HG02970 (cell line): ENCODE results near the gene CD34.

ENCODE experiments used
- ATAC-seq: cut with Tn5 transposase; IDR thresholded peaks from one replicate; pipeline ENCODE4 v1.9.1; 2021; ENCODE audit warnings: mild to moderate bottlenecking, moderate library complexity, moderate number of reproducible peaks; ENCODE audit not compliant: unreplicated experiment, low FRiP score

CD34 gene

DNA sequence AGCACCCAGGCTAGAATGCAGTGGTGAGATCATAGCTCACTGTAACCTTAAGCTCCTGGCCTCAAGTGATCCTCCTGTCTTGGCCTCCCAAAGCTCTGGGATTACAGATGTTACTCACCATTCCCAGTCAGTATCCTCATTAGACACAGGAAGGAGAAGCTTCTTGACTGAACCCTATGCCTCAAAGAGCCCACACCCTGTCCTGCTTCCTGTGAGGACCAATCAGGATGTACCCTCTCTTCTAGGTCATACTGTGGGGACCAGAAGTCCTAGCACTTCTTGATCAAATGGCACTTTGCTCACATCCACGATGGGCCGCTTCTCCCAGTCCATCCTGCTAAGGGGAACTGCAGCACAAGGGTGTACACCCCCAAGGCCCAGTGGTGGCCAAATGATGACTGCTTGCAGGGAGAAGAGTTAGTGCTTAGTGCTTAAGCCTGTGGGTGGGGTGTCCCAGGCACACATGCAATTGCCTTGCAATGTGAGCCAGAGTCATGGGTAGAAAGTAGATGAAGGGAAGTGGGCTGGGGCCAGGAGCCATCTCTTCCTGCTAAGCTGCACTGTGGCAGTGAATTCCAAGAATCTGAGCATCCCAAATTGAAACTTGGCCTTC is 9.8 kb downstream of the CD34 start:
- no peak for ATAC-seq

DNA sequence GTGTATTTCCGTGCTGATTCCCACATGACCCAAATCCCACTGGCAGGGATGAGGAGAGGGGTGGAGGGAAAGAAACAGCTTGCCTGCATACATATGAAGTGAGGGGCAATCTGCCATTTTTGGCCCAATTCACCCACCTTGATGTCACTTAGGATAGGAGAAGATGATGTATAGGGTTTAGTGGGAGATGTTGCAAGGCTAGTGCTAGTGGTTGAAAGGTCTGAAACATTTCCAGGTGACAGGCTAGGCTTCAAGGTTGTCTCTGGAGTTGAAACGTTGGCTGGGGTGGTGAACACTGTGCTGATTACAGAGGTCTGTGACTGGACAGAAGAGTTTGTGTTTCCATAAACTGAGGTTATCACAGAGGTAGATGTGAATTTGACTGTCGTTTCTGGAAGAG is 12.1 kb downstream of the CD34 start:
- ATAC-seq = no peak

DNA sequence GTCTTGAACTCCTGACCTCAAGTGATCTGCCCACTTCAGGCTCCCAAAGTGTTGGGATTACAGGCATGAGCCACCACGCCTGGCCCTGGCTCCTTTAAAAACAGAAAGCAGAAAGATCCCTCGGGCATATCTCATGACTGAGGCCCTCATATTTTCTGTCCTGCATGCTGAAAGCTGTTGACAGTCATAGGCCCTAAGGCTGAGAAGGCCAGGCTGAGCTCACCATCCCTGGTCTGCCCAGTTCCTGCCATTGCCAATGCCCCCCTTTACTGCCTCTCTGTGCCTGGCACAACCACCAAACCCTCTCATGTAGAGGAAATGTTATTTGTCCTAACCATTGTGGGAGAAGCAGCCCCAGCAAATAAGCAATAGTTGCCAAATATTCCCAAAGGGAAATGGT is 12.7 kb downstream of the CD34 start:
- ATAC-seq = no peak

DNA sequence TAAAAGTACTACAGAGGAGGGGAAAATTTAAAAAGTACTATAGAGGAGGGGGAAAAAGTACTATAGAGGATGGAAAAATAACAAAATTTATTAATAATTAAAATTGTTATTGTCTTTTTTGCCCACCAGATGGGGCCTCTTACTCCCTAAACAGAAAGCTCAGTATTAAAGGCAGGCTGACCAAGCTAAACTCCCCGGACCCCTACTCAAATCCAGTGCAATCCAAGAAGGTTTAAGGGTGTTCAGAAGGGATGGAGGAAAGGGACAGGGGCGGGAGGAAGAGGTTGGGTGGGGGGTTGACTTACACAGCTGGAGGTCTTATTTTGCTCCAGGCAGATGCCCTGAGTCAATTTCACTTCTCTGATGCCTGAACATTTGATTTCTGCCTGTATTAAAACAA is 13.7 kb downstream of the CD34 start:
- no peak for ATAC-seq

DNA sequence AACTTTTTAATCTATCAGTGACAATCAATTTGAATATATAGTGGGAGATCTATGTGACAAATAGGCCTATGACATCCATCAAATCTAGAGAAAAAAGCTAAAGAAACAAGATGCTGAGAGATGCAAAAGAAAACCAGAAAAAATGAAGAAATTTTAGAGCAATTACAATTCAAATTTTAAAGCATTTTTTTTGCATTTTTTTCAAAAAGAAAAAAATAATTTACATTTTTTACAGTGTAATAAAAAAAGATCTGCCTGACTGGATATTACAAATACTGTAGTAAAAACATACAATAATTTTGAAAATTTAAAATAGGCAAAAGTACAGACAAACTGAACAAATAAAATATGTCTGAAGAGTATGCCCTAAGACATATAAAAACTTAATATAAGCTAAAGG is 14.4 kb downstream of the CD34 start:
- ATAC-seq = no peak

DNA sequence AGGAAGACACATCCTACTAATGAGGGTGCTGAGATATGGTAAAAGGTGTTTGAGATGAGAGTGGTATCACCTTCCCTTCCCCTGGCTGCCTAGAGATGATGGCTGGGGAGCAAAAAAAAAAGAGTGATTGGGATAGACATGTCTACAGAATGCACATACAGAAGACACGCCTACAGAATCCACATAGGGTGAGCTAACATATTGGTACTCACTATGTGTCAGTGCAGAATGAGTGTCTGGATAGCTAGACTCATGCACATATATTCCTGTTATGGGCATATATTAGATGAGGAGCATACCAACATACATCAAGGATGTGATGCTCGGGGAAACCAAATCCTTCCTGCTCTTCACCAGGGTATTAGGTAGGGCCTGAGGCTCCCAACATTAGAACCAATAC is 16.2 kb downstream of the CD34 start:
- ATAC-seq = no peak

DNA sequence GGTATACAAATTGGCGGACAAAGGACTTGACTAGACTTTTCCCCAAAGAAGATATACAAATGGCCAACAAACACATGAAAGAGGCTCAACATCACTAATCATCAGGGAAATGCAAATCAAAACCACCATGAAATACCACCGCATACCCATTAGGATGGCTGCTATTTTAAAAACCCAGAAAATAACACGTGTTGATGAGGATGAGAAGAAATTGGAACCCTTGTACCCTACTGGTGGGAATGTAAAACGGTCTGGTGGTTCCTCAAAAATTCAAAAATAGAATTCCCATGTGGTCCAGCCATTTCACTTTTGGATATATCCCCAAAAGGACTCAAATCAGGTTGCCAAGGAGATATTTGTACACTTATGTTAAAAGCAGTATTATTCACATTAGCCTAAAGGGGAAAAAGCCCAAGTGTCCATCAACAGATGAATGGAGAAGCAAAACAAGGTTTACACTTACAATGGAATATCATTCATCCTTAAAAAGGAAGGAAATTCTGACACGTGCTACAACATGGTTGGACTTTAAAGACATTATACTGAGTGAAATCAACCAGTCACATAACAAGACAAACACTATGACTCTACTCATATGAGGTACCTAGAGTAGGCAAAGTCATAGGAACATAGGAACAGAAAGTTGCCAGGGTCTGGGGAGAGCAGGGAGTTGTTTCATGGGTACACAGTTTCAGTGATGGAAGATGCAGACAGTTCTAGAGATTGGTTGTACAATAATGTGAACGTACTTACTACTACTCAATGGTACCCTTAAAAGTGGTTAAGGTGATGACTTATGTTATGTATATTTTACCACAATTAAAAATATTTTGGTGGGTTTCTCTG is 17.0 kb downstream of the CD34 start:
- no peak for ATAC-seq

DNA sequence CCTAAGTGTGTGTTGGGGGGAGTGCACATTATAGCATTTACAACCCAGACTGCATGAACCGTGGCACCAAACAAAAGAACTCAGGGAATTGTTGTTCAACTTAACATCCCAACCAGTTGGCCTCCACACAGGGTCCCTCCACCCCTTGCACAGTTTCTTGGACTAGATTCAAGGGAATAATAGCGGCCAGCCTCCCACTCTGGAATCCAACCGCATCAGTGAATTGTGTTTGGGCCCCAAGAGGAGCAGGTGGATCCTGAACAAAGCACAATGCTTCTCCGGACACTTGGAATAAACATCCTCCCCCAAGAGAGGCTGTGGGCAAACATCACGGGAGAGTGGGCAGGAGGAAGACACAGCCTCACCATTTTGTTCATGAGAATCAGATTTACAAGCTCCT is 18.2 kb downstream of the CD34 start:
- no peak for ATAC-seq

DNA sequence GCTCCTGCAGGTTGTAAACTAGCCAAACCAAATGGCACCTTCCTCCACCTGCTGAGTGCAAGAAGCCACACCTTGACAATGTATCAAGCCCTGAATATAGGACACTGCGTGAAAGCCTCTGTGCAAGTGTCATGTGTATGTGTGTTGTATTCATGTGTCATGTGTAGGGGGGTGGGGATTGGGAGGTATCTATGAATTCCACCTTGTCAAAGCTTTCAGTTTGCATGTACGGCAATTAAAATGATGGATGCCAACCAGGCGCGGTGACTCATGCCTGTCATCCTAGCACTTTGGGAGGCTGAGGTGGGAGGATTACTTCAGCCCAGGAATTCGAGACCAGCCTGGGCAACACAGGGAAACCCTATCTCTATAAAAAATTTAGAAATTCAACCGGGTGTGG is 19.8 kb downstream of the CD34 start:
- ATAC-seq = no peak

DNA sequence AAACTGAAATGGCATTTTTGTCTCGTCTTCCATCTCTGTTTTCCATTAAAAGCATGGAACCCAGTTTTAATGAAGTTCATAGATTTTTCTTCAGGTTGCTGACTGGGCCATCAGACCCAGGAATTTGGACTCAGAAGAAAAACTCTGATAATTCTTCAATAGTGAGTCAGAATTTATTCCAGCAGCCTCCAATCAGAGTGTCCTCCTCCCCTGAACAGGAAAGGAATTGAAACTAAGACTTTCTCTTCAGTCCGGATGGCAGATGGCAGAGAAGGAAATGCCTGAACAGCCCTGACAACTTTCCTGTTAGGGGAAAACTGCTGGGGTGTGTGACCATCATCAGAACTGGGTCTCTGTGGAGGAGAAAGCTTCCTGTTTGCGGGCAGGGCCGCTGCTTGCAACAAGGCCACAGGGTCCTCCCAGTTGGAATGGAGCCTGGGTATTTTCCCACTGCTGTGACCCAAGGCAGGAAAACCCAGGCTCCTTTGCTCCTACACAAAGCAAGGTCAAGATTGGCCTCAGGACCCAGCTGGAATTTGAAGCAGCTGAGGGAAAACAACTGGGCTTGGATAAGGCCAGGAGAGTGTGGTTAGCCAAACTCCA is 20.7 kb downstream of the CD34 start:
- ATAC-seq = no peak

DNA sequence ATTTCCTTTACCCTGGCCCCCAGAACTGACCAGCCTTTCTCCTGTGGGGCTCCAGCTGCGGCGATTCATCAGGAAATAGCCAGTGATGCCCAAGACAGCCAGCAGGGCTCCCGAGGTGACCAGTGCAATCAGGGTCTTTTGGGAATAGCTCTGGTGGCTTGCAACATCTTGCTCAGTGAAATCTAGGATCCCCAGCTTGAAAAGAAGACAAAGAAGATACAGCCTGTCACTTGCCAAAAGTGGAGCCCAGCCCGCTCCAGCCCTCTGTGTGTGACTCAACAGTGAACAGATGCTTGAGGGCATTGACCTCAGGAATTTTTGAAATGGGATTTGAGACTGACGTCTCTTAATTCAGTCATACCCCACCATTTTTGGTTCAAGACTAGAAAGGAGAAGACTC is 22.3 kb downstream of the CD34 start:
- no peak for ATAC-seq

DNA sequence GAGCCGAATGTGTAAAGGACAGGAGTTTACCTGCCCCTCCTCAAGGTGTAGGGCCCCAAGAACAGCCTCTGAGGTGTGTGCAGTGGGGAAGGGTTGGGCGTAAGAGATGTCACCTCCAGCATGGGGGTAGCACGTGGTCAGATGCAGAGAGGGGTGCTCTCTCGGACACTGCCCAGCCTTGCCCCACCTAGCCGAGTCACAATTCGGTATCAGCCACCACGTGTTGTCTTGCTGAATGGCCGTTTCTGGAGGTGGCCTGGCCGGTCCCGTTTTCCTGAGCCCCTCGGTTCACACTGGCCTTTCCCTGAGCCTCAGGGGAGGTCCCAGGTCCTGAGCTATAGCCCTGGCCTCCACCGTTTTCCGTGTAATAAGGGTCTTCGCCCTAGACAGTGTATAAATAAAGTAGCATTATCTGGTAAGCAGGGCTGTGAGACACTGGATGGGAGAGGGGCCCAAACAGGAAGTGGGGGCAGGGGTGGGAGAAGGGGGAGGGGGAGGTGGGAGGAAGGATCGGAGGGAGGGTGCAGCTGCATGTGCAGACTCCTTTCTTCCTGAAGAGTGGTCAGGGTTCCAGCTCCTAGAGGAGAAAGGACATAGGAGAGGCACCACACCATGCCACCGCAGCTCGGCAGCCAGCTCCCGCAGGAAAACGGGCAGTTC is 23.3 kb downstream of the CD34 start:
- no peak for ATAC-seq

DNA sequence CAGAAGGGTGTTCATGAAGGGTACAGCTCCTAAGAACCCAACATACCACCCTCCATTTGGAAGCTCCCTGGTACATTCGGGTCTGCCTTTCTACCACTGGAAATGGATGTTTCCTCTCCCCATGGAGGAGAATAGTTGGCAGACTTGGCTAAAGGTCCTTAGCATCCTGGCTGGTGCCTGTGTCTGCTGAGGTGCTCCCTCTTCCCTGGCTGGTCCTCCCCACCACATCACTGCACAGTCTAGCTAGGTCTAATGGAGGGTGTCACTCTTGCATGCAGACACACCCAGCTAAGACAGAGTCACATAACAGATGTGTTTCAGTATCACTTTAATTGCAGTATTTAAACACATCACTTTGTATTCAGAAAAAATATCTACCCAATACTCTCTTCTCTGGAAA is 24.7 kb downstream of the CD34 start:
- ATAC-seq = no peak

DNA sequence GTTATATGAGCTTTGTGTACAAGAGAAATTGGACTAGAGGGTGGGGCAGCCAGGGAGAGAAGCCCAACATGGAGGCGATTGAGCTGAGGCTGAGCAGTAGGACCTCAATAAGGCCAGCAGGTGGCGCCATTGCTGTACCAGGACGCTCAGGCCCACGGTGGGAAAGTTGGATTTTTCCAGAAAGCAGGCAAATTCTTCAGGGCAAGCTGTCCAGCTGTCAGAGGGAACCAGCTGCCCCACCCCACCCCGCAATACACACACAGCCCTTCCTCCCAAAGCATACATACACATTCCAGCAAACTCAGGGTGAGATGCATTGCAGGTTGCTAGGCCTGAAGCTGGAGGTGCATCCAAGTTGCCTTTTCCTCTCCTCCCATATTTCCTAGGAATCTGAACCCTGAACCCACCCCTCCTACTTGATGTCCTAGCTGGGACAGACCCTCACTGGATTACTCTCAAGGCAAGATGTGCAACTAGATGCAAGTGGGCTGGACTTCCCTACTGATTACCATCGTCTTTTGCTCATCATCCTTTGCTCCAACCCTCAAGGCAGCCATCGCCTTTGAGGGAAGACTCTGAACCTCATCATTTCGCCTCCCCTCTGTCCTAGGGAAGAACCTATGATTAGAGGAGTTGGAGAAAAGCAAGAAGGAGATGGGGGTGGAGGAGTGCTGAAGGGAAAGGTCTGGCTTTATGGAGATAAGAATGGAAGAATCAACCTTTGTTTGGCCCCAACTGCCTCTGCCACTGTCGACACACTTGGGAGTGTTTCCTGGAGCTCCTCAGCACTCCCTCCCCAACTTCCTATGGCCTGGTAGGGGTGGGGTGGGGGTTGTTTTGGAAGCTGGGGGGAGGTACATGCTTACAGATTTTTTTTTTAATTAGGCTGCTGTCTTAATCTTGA is 25.5 kb downstream of the CD34 start:
- ATAC-seq = no peak

DNA sequence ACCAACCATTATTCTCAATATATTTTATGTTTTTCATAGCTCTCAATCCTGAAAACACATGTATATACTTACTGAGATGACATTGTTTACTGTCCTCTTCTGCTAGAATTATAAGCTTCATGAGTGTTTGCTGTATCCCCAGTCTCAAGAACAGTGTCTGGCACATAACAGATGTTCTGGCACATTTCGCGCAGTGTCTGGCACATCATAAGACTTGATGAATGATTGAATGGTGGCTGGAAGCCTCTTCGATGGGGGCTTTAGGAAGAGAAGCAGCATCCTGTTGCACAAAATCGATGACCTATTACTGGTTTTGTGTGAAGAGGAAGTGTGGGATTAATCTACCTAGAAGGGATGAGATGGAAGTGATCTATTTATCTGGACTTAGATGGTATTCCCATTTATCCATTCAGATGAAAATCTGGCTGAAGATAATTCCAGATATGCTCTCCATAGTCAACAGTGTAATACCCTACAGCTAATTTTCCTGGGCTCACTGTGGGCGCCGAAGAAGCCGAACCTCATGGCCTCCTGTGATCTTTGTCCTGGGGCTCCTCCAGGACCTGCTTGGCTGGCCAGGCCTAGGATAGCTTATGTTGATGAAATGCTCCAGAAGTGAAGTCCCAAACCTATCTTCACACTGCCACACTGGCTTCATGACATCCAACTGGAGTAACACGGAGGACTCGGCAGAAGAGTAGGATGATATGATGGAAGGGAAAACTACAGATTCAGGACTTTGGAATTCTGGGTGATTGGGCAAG is 26.5 kb downstream of the CD34 start:
- no peak for ATAC-seq

DNA sequence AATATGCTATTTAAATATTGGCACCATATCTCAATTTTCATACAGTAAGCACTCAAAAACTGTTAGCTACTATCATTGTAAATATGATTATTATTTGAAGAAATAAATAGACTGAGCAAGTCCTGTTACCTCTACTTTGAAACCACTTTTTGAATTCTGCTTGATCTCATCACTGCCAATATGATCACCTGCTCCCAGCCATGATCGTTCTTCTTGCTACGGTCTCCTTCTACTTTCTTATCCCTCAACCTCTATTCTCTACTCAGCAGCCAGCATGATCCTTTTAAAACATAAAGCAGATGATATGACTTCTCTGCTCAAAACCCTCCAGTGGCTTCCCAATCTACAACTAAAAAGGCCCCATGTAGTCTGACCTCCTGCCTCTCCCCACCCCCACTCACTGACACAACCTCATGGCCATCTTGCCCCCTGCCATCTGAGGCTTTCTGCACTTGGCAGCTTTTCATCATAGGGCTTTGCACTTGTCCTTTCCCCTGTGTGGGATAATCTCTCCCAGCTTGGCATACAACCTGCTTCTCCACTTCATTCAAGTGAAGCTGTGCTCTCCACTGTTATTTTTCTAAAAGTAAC is 27.2 kb downstream of the CD34 start:
- no peak for ATAC-seq

DNA sequence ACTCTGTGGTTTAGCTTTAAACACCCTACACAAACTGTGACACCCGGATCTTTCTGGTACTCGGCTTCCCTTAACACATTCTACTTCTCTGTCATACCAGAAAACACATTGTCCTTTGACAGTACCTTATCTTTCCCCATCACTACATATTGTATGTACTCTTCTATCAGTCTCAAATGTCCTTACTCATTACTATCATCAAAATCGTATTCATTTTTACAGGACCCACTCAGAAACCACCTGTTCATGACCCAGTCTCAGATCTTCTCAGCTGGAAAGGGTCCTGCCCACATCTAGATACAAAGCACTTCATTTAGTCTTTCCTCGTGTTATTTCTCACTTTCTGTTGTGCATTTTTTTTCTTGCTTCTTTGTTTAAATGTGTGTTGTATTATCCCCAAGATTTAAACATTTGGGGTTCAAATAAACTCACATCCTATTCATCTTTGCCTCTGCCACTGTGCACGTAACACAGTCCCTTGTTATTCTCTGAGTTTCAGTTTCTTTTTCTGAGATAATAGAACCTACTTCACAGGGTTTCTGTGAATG is 27.7 kb downstream of the CD34 start:
- no peak for ATAC-seq

DNA sequence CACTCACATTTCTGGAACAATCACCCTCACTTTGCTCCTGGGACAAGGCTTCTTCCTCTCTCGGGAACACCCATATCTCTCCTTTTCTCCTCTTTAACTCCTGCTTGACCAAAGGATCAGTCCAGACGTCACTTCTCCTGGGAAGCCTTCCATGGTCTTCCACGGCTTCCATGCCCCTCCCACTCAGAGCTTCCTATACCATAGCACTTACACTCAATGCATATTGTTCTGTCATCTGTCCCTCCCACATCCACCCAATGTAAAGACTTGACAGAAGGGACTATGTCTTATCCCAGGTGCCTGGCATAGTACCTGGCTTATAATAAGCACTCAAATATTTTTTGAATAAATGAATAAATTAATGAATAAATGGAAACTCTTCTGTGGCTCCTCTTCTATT is 28.2 kb downstream of the CD34 start:
- ATAC-seq = no peak

DNA sequence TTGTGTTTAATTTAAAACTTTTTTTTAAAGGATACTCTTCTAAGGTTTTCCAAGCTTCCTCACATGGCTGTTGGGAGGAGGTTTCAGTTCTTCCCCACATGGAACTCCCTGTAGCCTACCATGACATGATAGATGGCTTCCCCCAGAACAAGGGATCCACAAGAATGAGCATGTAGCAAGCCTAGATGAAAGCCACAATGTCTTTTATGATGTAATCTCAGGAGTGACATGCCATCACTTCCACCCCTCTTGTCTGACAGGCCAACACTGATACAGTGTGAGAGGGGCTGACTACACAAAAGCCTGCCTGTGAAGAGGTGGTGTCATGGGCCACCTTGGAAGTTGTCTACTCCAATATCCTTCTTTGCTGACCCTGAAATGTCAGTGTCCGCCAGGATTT is 32.0 kb downstream of the CD34 start:
- no peak for ATAC-seq
